ENCODE measurements around the gene TBC1D1. TPM values are rescaled to one million over a fixed set of nuclear protein-coding genes. Genes with fewer than 3 reads are reported as not detected.

The TBC1D1 gene
- total RNA-seq, 1 donor from 2014 or later = 56.5 TPM

GRCh38 chr4:38101563-38101962, 210.7 kb downstream of the TBC1D1 start:
- H3K36me3 ChIP-seq = peaks cover 36% of the 10 kb centered on the region
- H3K9me3 ChIP-seq = no peaks in the 10 kb centered on the region
- TF ChIP-seq CTCF (IDR thresholded peaks at IDR 0.05) = no peak
- DNase-seq (no peak), ATAC-seq (no peak)
- H3K27me3 ChIP-seq (ENCODE audit: low read depth) = no peaks in the 10 kb centered on the region
- no peak overlapping the region for H3K4me3 ChIP-seq
- no peak overlapping the region for H3K27ac ChIP-seq
- H3K4me1 ChIP-seq = no peaks in the 10 kb centered on the region
- intact Hi-C loops (cut with DNase I) = no loop called here

- H3K27me3 ChIP-seq (ENCODE audit: low read depth) = no peaks in the 10 kb centered on the region
- no peaks in the 10 kb centered on the region for H3K9me3 ChIP-seq
- no peak overlapping the region for H3K27ac ChIP-seq
- no peak overlapping the region for H3K4me3 ChIP-seq
- ATAC-seq (no peak), DNase-seq (no peak)
- peaks cover 32% of the 10 kb centered on the region for H3K36me3 ChIP-seq
- intact Hi-C loops (cut with DNase I) = no loop called here
- no peak for TF ChIP-seq CTCF (IDR thresholded peaks at IDR 0.05)
- no peaks in the 10 kb centered on the region for H3K4me1 ChIP-seq
Observed at GRCh38 chr4:38102957-38103588, 212.2 kb downstream of the TBC1D1 start.

- Histone ChIP-seq H3K4me3 (no peak overlapping the region), H3K4me1 (no peaks in the 10 kb centered on the region), H3K36me3 (peaks cover 25% of the 10 kb centered on the region), H3K27ac (no peak overlapping the region), H3K27me3 (ENCODE audit: low read depth) (no peaks in the 10 kb centered on the region), H3K9me3 (no peaks in the 10 kb centered on the region)
- TF ChIP-seq CTCF (IDR thresholded peaks at IDR 0.05) = no peak
- intact Hi-C loops (cut with DNase I) = no loop called here
- DNase-seq = no peak
- no peak for ATAC-seq
Observed at GRCh38 chr4:38105475-38106220, 214.8 kb downstream of the TBC1D1 start.

GRCh38 chr4:38106311-38106710, 215.4 kb downstream of the TBC1D1 start:
- Histone ChIP-seq H3K27ac (no peak overlapping the region), H3K27me3 (ENCODE audit: low read depth) (no peaks in the 10 kb centered on the region), H3K36me3 (peaks cover 25% of the 10 kb centered on the region), H3K9me3 (no peaks in the 10 kb centered on the region), H3K4me1 (no peaks in the 10 kb centered on the region), H3K4me3 (no peak overlapping the region)
- ATAC-seq (no peak), DNase-seq (no peak)
- intact Hi-C loops (cut with DNase I) = no loop called here
- TF ChIP-seq CTCF (IDR thresholded peaks at IDR 0.05) = no peak

GRCh38 chr4:38106886-38107514, 216.1 kb downstream of the TBC1D1 start:
- intact Hi-C loops (cut with DNase I) = no loop called here
- Histone ChIP-seq H3K4me3 (no peak overlapping the region), H3K27me3 (ENCODE audit: low read depth) (no peaks in the 10 kb centered on the region), H3K9me3 (no peaks in the 10 kb centered on the region), H3K36me3 (peaks cover 25% of the 10 kb centered on the region), H3K4me1 (no peaks in the 10 kb centered on the region), H3K27ac (no peak overlapping the region)
- ATAC-seq (no peak), DNase-seq (no peak)
- no peak for TF ChIP-seq CTCF (IDR thresholded peaks at IDR 0.05)

All from lower lobe of right lung (tissue), 2 donors.